SK-N-SH treated with all-trans-retinoic acid at 6 μM for 48 hours (cell line): Measurements from ENCODE around the gene ELP1.

Experiments
- ATAC-seq: fragments of 200-7000 bp; cut with Tn5 transposase; 3 replicates; pipeline ENCODE4 v1.9.1; 2020; ENCODE audit warnings: mild to moderate bottlenecking, moderate library complexity
- ARNTL ChIP-seq: fragments of 450-650 bp; formaldehyde crosslinking; IDR thresholded peaks from 2 replicates; pipeline ENCODE4 v1.5.0; 2020; ENCODE audit warnings: low read depth, mild to moderate bottlenecking, moderate library complexity, borderline replicate concordance
- BACH2 ChIP-seq: fragments of 250-450 bp; sonication (Bioruptor Pico); IDR thresholded peaks from 2 replicates; pipeline ENCODE4 v1.9.0; 2021; ENCODE audit warnings: mild to moderate bottlenecking, borderline replicate concordance
- CSDC2 ChIP-seq: fragments of 250-450 bp; sonication (Bioruptor Pico); IDR thresholded peaks from 2 replicates; pipeline ENCODE4 v1.5.0; 2020; ENCODE audit warnings: mild to moderate bottlenecking, moderate library complexity
- ESRRG ChIP-seq: fragments of 250-450 bp; sonication (Bioruptor Pico); IDR thresholded peaks from 2 replicates; pipeline ENCODE4 v1.6.1; 2021; ENCODE audit warnings: mild to moderate bottlenecking
- OSR1 ChIP-seq: fragments of 250-450 bp; sonication (Bioruptor Pico); IDR thresholded peaks from 2 replicates; pipeline ENCODE4 v1.8.0; 2022; ENCODE audit warnings: moderate library complexity, mild to moderate bottlenecking, inconsistent platforms
- POU6F1 ChIP-seq: fragments of 250-450 bp; sonication (Bioruptor Pico); IDR thresholded peaks from 2 replicates; pipeline ENCODE4 v1.8.0; 2021; ENCODE audit warnings: low read depth, mild to moderate bottlenecking, moderate library complexity, borderline replicate concordance
- PPARA ChIP-seq: fragments of 250-450 bp; sonication (Bioruptor Pico); IDR thresholded peaks from 2 replicates; pipeline ENCODE4 v1.5.0; 2020; ENCODE audit warnings: mild to moderate bottlenecking, borderline replicate concordance
- RARB ChIP-seq: fragments of 250-450 bp; sonication (Bioruptor Pico); IDR thresholded peaks from 2 replicates; pipeline ENCODE4 v1.8.0; 2021; ENCODE audit warnings: mild to moderate bottlenecking, moderate library complexity
- SNAI2 ChIP-seq: fragments of 250-450 bp; sonication (Bioruptor Pico); IDR thresholded peaks from 2 replicates; pipeline ENCODE4 v1.5.0; 2020; ENCODE audit warnings: mild to moderate bottlenecking, moderate library complexity
- TCF4 ChIP-seq: fragments of 250-450 bp; sonication (Bioruptor Pico); IDR thresholded peaks from 2 replicates; pipeline ENCODE4 v1.8.0; 2021; ENCODE audit warnings: mild to moderate bottlenecking, moderate library complexity, borderline replicate concordance
- TOX ChIP-seq: fragments of 250-450 bp; sonication (Bioruptor Pico); IDR thresholded peaks from 2 replicates; pipeline ENCODE4 v1.8.0; 2021; ENCODE audit warnings: mild to moderate bottlenecking, moderate library complexity, borderline replicate concordance
- ZC3H10 ChIP-seq: fragments of 250-450 bp; sonication (Bioruptor Pico); IDR thresholded peaks from 2 replicates; pipeline ENCODE4 v1.5.1; 2021; ENCODE audit warnings: mild to moderate bottlenecking, moderate library complexity
- ZFP30 ChIP-seq: fragments of 450-650 bp; formaldehyde crosslinking; IDR thresholded peaks from 2 replicates; pipeline ENCODE4 v1.5.0; 2022; ENCODE audit warnings: mild to moderate bottlenecking, moderate library complexity
- ZNF565 ChIP-seq: fragments of 450-650 bp; formaldehyde crosslinking; conservative IDR thresholded peaks from 2 replicates; pipeline ENCODE4 v1.5.0; 2020; ENCODE audit warnings: low read depth, mild to moderate bottlenecking, moderate library complexity
- ZNF70 ChIP-seq: fragments of 450-650 bp; formaldehyde crosslinking; IDR thresholded peaks from 2 replicates; pipeline ENCODE4 v1.5.0; 2020; ENCODE audit warnings: mild to moderate bottlenecking, moderate library complexity
- ZNF8 ChIP-seq: fragments of 450-650 bp; formaldehyde crosslinking; IDR thresholded peaks from 2 replicates; pipeline ENCODE4 v1.5.0; 2020; ENCODE audit warnings: mild to moderate bottlenecking, moderate library complexity
- TF ChIP-seq, protein P1 (sequence below): fragments of 250-450 bp; sonication (Bioruptor Pico); IDR thresholded peaks from 2 replicates; pipeline ENCODE4 v1.5.1; 2020; ENCODE audit warnings: low read depth, mild to moderate bottlenecking, moderate library complexity
- TF ChIP-seq, protein P2 (sequence below): fragments of 250-450 bp; sonication (Bioruptor Pico); IDR thresholded peaks from 2 replicates; pipeline ENCODE4 v1.5.0; 2020; ENCODE audit warnings: mild to moderate bottlenecking, moderate library complexity
- TF ChIP-seq, protein P3 (sequence below): fragments of 250-450 bp; sonication (Bioruptor Pico); IDR thresholded peaks from 2 replicates; pipeline ENCODE4 v1.8.0; 2020; ENCODE audit warnings: mild to moderate bottlenecking, moderate library complexity, borderline replicate concordance
- TF ChIP-seq, protein P4 (sequence below): fragments of 250-450 bp; sonication (Bioruptor Pico); IDR thresholded peaks from 2 replicates; pipeline ENCODE4 v1.5.1; 2021; ENCODE audit warnings: mild to moderate bottlenecking, moderate library complexity

ELP1 gene

DNA sequence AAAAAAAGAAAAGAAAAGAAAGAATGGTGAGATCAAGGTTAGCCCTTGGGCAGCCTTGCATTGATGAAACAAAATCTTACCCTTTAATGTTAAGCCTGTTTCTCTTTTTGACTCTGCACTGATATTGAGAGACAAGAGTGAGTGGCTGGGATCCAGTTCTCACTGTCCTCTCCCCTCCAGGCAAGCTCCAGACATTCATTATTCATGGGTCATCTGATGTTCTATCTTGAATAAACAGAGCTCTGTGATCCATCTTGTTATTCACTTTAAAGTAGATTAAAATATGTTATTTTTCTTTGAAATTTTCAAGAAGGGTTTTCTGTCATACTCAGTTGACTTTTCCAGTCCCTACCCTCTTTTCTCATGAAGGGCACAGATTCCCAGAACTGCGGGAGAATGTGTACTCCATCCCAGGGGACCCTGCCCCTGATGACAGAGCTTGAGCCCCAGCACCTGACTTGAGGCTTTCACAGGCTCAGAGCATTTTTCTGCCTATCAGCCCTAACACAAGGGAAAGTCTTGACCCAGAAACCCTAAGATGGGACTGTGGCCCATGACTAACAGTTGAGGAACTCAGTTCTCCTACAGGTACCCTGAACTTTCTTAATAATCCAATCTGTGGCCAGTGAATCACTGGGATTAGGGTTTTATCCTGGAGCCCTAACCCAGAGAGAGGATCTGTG lies 102.3 kb downstream of the ELP1 start:
- ATAC-seq = no peak
- TF ChIP-seq ZNF70 (CRISPR knock-in tag) (no peak), POU6F1 (no peak), ZNF565 (CRISPR knock-in tag) (no peak), ZC3H10 (CRISPR knock-in tag) (no peak), ESRRG (CRISPR knock-in tag) (no peak), PPARA (CRISPR knock-in tag) (no peak), ZNF8 (CRISPR knock-in tag) (no peak), RARB (CRISPR knock-in tag) (no peak), ARNTL (CRISPR knock-in tag) (no peak), CSDC2 (CRISPR knock-in tag) (no peak), TCF4 (no peak), SNAI2 (no peak), ZFP30 (no peak), BACH2 (CRISPR knock-in tag) (no peak)
- TF ChIP-seq, protein P1, sequence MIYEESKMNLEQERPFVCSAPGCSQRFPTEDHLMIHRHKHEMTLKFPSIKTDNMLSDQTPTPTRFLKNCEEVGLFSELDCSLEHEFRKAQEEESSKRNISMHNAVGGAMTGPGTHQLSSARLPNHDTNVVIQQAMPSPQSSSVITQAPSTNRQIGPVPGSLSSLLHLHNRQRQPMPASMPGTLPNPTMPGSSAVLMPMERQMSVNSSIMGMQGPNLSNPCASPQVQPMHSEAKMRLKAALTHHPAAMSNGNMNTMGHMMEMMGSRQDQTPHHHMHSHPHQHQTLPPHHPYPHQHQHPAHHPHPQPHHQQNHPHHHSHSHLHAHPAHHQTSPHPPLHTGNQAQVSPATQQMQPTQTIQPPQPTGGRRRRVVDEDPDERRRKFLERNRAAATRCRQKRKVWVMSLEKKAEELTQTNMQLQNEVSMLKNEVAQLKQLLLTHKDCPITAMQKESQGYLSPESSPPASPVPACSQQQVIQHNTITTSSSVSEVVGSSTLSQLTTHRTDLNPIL = no peak
- TF ChIP-seq, protein P2, sequence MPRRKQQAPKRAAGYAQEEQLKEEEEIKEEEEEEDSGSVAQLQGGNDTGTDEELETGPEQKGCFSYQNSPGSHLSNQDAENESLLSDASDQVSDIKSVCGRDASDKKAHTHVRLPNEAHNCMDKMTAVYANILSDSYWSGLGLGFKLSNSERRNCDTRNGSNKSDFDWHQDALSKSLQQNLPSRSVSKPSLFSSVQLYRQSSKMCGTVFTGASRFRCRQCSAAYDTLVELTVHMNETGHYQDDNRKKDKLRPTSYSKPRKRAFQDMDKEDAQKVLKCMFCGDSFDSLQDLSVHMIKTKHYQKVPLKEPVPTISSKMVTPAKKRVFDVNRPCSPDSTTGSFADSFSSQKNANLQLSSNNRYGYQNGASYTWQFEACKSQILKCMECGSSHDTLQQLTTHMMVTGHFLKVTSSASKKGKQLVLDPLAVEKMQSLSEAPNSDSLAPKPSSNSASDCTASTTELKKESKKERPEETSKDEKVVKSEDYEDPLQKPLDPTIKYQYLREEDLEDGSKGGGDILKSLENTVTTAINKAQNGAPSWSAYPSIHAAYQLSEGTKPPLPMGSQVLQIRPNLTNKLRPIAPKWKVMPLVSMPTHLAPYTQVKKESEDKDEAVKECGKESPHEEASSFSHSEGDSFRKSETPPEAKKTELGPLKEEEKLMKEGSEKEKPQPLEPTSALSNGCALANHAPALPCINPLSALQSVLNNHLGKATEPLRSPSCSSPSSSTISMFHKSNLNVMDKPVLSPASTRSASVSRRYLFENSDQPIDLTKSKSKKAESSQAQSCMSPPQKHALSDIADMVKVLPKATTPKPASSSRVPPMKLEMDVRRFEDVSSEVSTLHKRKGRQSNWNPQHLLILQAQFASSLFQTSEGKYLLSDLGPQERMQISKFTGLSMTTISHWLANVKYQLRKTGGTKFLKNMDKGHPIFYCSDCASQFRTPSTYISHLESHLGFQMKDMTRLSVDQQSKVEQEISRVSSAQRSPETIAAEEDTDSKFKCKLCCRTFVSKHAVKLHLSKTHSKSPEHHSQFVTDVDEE = no peak
- TF ChIP-seq, protein P3, sequence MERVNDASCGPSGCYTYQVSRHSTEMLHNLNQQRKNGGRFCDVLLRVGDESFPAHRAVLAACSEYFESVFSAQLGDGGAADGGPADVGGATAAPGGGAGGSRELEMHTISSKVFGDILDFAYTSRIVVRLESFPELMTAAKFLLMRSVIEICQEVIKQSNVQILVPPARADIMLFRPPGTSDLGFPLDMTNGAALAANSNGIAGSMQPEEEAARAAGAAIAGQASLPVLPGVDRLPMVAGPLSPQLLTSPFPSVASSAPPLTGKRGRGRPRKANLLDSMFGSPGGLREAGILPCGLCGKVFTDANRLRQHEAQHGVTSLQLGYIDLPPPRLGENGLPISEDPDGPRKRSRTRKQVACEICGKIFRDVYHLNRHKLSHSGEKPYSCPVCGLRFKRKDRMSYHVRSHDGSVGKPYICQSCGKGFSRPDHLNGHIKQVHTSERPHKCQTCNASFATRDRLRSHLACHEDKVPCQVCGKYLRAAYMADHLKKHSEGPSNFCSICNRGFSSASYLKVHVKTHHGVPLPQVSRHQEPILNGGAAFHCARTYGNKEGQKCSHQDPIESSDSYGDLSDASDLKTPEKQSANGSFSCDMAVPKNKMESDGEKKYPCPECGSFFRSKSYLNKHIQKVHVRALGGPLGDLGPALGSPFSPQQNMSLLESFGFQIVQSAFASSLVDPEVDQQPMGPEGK (CRISPR knock-in tag) = no peak

DNA sequence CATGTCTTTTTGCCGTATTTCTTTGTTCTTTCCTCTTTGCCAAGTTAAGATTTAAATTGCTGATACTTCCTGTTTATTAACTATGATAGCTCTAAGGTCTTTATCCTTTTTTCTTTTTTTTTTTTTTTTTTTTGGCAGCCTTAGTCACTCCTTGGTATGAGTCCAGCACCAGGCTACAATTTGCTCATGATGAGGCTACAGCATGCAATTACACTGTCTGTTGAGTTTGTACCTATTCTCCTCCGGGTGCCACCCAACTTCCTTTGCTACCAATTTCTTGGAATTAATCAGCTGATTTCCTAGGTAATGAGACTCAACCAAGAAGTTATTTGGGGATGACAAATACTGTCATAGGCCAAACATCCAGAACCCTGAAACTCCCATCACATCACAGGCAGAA lies 103.7 kb downstream of the ELP1 start:
- ATAC-seq = no peak
- TF ChIP-seq RARB (CRISPR knock-in tag) = no peak

DNA sequence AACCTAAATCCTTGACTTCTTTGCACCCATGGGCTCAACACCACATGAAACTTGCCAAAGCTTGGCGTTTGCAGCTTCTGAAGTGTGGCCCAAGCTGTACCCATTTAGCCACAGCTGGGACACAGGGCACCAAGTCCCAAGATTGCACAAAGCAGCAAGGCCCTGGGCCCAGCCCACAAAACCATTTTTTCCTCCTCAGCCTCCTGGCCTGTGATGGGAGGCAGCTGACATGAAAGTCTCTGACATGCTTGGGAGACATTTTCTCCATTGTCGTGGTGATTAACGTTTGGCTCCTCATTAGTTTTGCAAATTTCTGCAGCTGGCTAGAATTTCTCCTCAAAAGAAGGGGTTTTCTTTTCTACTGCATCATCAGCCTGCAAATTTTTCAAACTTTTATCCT lies 110.1 kb downstream of the ELP1 start:
- ATAC-seq = no peak
- TF ChIP-seq, protein P3 (CRISPR knock-in tag) = no peak
- no peak for TF ChIP-seq ZNF70 (CRISPR knock-in tag)
- no peak for TF ChIP-seq PPARA (CRISPR knock-in tag)
- no peak for TF ChIP-seq CSDC2 (CRISPR knock-in tag)
- no peak for TF ChIP-seq ZFP30
- TF ChIP-seq, protein P4, sequence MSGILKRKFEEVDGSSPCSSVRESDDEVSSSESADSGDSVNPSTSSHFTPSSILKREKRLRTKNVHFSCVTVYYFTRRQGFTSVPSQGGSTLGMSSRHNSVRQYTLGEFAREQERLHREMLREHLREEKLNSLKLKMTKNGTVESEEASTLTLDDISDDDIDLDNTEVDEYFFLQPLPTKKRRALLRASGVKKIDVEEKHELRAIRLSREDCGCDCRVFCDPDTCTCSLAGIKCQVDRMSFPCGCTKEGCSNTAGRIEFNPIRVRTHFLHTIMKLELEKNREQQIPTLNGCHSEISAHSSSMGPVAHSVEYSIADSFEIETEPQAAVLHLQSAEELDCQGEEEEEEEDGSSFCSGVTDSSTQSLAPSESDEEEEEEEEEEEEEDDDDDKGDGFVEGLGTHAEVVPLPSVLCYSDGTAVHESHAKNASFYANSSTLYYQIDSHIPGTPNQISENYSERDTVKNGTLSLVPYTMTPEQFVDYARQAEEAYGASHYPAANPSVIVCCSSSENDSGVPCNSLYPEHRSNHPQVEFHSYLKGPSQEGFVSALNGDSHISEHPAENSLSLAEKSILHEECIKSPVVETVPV (CRISPR knock-in tag) = no peak
- TF ChIP-seq OSR1 (CRISPR knock-in tag) = no peak
- TF ChIP-seq, protein P2 = no peak
- no peak for TF ChIP-seq TOX
